Measurements from ENCODE around the gene CDRT15.
"Not testable (repeated sequence)": the region's sequence is repeated elsewhere in the genome, so short reads cannot be mapped to it uniquely, and the experiment has no call there.

DNA sequence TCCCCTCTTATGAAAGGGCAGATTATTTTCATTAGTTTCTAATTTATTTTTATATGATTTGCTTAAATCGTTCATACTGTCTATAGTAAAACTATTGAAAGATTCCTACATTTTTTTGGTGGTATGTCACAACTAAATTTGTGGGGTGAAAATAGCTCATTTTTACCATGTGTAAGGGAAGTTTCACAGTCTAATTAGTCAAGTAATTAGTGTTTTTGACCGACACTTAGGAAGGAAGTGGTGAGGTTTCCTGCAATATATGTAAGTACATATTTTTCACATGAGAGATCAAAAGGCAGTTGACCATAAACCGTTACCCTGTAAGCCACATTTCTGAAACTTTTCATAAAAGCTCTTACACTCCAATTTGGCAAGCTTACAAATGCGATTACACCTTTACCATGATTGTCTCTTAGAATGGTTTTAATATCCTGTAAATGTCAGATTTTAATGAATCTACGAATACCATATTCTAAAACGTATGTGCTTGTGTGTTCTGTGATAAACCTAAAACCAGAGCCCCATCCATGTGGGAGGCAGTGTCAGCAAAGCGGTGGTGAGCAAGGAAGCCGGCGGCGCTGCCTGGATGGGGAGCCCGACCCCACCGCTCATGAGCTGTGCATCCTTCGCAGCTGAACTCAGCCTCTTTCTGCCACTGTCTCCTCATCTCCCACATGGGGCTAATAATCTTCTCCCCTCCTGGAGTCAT lies 43.9 kb downstream of the CDRT15 start:
- TF ChIP-seq, protein P1, sequence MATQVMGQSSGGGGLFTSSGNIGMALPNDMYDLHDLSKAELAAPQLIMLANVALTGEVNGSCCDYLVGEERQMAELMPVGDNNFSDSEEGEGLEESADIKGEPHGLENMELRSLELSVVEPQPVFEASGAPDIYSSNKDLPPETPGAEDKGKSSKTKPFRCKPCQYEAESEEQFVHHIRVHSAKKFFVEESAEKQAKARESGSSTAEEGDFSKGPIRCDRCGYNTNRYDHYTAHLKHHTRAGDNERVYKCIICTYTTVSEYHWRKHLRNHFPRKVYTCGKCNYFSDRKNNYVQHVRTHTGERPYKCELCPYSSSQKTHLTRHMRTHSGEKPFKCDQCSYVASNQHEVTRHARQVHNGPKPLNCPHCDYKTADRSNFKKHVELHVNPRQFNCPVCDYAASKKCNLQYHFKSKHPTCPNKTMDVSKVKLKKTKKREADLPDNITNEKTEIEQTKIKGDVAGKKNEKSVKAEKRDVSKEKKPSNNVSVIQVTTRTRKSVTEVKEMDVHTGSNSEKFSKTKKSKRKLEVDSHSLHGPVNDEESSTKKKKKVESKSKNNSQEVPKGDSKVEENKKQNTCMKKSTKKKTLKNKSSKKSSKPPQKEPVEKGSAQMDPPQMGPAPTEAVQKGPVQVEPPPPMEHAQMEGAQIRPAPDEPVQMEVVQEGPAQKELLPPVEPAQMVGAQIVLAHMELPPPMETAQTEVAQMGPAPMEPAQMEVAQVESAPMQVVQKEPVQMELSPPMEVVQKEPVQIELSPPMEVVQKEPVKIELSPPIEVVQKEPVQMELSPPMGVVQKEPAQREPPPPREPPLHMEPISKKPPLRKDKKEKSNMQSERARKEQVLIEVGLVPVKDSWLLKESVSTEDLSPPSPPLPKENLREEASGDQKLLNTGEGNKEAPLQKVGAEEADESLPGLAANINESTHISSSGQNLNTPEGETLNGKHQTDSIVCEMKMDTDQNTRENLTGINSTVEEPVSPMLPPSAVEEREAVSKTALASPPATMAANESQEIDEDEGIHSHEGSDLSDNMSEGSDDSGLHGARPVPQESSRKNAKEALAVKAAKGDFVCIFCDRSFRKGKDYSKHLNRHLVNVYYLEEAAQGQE (tag by site-specific recombination; IDR thresholded peaks at IDR 0.05): not testable (repeated sequence)
- TF ChIP-seq, protein P2, sequence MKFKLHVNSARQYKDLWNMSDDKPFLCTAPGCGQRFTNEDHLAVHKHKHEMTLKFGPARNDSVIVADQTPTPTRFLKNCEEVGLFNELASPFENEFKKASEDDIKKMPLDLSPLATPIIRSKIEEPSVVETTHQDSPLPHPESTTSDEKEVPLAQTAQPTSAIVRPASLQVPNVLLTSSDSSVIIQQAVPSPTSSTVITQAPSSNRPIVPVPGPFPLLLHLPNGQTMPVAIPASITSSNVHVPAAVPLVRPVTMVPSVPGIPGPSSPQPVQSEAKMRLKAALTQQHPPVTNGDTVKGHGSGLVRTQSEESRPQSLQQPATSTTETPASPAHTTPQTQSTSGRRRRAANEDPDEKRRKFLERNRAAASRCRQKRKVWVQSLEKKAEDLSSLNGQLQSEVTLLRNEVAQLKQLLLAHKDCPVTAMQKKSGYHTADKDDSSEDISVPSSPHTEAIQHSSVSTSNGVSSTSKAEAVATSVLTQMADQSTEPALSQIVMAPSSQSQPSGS (tag by site-specific recombination; IDR thresholded peaks at IDR 0.05; ENCODE audit: low read depth): not testable (repeated sequence)
- TF ChIP-seq, protein P3, sequence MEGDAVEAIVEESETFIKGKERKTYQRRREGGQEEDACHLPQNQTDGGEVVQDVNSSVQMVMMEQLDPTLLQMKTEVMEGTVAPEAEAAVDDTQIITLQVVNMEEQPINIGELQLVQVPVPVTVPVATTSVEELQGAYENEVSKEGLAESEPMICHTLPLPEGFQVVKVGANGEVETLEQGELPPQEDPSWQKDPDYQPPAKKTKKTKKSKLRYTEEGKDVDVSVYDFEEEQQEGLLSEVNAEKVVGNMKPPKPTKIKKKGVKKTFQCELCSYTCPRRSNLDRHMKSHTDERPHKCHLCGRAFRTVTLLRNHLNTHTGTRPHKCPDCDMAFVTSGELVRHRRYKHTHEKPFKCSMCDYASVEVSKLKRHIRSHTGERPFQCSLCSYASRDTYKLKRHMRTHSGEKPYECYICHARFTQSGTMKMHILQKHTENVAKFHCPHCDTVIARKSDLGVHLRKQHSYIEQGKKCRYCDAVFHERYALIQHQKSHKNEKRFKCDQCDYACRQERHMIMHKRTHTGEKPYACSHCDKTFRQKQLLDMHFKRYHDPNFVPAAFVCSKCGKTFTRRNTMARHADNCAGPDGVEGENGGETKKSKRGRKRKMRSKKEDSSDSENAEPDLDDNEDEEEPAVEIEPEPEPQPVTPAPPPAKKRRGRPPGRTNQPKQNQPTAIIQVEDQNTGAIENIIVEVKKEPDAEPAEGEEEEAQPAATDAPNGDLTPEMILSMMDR (tag by site-specific recombination; IDR thresholded peaks at IDR 0.05): not testable (repeated sequence)
